T-helper 2 cell treated with Interferon-gamma antibody and Interleukin-4, amounts not matched to agents 100 ng/mL and 5 ng/mL, for 36 hours (primary cell): ENCODE results near the gene MTPN. TPM values are rescaled to one million over a fixed set of nuclear protein-coding genes. Genes with fewer than 3 reads are reported as not detected.

Experiments
- intact Hi-C: fragments of 100-400 bp; cut with micrococcal nuclease; formaldehyde crosslinking; loops from one replicate; pipeline ENCODE4 v1.15.1; 2023
- total RNA-seq: library from RNA; stranded (reverse); gene quantifications from 2 replicates; pipeline ENCODE4 v1.2.3, GENCODE V29; 2022

Gene MTPN, protein sequence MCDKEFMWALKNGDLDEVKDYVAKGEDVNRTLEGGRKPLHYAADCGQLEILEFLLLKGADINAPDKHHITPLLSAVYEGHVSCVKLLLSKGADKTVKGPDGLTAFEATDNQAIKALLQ
- 126 and 129 TPM in 2 replicates for total RNA-seq

DNA sequence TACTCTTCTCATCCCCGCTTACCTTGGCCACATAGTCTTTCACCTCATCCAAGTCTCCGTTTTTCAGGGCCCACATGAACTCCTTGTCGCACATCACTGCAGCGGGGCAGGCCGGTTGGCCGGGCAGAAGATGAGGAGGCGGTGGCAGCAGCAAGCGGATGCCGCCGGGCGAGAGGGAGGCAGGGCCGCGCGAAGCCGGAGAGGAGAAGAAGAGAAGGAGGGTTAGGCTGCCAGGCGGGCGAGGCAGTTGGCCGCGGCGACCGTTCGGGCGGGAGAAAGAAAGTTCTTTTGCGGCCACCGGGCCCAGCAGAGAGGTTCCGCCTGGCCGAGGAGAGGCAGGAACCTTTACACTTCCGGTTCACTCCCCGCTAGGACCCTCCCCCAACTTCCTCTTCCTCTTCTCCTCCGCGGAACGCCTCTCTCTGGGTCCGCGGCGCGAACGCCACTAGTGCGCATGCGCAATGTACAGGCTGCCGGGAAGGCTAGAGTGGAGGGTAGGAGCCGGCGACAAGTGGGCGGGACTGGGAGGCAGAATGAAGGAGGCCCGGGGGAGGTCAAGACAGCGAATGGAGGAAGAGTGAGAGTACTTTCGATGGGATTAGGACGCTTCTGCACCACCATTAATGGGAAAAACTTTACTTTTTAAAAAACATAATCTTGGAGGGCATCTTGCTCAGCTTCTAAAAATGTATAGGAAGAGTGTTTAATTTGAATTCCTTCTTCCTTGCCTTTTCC, at the start of gene MTPN:
Gene MTPN (minus strand): TSS at position 353 of the 735 bp plus-strand sequence. CDS start 259 bp downstream, at position 94.
- intact Hi-C loops = loop anchor here (1.0 to 10.0 kb wide), 7 partner anchors 315 to 1660 kb away; partner anchors contain the start of genes BPGM, CNOT4, NUP205 and STMP1

DNA sequence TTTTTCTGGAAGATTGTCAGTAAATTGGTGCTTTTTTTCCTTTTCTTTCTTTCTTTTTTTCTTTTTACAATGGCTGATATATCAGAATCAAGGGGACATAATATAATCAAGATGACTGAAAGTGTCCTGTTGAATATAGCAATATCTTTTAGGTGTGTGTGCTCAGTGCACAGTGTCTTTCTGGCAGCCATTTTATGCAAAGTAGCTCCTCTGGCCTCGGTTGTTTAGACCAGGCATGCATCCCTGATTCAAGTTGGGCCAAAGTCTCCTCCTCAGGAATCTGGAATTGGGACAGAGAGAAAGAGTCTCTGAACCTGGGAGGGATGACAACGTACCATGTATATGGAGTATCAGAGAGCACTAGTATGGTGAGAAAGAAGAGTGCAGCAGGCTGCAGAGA, 49.0 kb upstream of the MTPN start:
- intact Hi-C loops = no loop called here

DNA sequence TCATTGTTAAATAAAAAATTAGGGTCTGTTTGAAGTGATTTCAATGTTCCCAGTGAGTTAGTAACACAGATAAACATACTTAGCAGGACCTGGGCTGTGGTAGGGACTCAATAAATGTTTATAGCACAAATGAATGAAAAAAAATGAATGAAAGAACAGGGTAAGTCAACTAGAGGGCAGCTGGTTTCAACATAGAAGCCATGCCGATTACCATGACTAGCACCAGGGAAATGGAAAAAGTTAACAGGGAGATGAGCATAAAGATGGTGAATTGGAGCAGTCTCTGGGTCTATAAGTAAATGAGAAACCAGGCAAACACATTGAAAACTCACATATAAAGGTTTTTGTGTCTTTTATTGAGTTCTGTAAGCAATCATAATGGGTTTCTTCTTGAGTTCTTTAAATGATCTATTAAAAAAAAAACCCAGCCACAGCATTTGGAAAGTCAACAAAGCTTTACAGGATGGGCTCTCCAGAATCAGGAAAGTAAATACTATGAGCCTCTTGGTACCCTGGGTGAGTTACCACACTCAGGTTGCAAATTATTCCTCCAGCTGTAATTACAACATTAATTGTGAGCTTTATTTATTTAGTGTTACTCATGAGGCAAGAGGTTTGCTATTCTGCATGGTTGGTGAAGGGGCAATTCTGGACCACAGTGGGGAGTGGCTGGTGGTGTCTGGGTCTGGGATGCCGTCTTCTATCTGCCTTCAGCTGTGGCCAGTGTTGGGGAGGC, 46.1 kb upstream of the MTPN start:
- intact Hi-C loops = no loop called here

DNA sequence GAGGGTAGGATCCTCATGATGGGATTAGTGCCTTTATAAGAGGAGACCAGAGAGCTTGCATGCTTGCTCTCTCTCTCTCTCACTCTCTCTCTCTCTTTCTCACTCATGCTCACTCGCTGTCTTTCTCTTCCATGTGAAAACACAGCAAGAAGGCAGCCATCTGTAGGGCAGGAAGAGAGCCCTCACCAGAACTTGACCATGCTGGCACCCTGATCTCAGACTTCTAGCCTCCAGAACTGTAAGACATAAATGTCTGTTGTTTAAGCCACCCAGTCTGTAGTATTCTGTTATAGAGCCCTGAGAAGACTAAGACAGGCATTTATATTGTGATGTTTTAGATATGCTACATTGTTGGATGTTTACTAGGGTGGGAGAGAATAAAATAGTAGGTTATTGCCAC, 43.4 kb upstream of the MTPN start:
- intact Hi-C loops = no loop called here

DNA sequence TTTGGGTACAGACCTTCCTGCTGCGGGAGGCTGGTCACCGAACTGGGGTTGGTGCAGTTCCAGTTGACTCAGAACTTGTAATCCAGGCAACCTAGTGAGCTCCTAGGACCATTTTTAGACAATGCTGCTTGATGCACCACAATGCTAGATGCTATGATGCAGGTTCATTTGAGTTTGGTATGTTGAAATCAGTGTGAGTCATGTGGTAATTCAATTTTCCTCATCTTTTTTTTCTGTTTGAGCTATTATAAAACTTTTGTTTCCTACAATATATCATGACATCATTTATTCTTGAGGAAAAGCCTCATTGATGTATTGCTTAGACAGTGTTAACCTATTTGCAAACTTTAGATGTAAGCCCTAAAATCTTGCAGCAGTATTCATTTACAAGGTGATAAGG, 40.9 kb upstream of the MTPN start:
- intact Hi-C loops = no loop called here

DNA sequence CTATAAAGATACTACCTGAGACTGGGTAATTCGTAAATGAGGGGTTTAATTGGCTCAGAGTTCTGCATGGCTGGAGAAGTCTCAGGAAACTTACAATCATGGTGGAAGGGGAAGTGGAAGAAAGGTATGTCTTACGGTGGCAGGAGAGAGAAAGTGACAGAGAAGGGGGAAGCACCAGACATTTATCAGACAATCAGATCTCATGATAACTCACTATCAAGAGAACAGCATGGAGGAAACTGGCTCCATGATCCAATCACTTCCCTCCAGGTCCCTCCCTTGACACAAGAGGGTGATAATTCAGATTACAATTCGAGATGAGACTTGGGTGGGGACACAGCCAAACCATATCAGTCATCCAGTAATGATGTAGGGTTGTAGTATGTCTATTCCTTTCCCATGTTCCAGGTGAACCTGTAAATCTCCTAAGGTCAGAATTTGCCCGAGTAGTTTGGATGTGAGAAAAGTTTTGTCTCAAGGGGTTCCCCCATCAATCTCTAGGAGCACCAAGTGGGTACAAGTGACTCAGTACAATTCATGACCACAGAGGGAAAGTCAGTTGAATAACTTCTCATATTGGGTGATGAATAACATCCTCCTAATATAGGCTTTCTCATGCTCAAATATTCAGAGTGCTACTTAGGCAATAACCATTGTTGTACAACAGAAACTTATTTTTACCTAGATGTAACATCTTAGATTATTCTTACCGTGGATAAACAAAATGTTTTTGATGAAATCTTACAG, 39.7 kb upstream of the MTPN start:
- intact Hi-C loops = no loop called here

DNA sequence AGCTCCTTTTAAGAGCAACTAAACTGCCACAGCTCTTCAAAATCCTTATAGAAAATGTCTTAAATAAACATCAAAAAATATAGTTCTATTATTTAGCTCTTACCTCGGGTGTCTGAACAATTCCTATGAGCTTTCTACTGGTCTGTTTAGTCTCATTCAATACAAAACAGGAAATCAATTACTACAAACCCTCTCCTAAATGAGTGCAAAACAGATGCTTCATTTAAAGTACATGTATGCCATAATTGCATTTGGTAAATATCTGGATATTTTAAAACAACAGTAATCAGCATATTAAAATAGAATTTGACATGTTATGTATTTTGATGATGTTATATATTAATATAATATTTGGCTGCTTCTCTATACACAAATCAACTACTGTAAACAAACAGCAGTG, 38.5 kb upstream of the MTPN start:
- intact Hi-C loops = no loop called here

DNA sequence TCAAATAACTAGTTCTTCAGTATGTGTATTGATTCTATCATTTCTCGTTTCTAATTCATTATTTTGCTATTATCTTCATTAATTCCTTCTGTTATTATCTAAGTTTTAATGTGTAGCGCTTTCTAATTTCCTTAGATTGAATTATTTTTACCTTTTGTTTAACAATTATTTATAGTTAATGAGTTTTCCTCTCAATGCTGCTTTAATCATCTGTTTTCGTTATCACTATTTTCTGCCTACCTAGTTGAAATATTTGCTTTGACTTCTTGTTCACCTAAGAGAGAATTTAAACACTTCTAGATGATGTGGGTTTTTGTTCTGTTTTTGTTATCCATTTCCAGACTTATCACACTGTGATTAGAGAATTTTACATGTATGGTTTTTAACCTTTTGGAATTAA, 37.5 kb upstream of the MTPN start:
- intact Hi-C loops = loop anchor here (5.0 kb wide), 1 partner anchor 342 kb away; no protein-coding TSS in a partner anchor

DNA sequence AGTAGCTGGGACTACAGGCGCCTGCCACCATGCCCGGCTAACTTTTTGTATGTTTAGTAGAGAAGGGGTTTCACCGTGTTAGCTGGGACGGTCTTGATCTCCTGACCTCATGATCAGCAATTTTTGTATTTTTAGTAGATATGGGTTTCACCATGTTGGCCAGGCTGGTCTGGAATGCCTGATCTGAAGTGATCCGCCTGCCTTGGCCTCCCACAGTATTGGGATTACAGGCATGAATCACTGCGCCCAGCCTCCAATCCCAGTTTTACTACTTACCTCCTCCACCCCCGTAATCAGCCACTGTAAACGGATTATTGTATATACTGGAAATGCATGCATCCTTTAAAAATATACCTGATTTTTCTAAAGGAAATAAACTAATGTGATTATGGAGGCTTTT, 35.1 kb upstream of the MTPN start:
- intact Hi-C loops = loop anchor here (5.0 kb wide), 1 partner anchor 340 kb away; no protein-coding TSS in a partner anchor

DNA sequence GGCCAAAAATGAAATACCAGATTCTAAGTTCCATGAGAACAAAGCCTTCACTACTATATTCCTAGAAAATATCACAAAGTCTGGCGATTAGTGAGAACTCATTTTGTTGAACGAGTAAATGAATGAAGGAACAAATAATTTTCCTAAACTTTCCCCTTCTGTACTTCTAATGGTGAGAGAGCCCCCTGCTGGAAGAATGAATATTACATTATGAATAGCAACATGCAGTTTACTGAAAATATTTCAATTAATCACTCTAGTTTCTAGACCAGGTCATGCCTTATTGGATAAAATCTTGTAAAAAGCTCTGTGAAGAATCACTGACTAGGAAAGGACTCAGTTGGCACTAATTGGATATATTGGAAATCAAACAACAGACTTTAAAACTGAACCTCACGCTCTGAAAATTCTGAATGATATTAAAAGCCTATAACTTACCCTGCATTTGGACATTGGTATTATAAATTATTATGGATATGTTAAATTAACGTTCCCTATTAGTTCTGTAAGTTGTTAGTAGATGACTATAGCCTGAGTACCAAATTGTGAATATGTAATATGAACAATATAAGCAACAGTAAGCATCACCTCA, 32.4 kb upstream of the MTPN start:
- intact Hi-C loops = loop anchor here (1.0 to 5.0 kb wide), 4 partner anchors 15 to 337 kb away; no protein-coding TSS in a partner anchor

DNA sequence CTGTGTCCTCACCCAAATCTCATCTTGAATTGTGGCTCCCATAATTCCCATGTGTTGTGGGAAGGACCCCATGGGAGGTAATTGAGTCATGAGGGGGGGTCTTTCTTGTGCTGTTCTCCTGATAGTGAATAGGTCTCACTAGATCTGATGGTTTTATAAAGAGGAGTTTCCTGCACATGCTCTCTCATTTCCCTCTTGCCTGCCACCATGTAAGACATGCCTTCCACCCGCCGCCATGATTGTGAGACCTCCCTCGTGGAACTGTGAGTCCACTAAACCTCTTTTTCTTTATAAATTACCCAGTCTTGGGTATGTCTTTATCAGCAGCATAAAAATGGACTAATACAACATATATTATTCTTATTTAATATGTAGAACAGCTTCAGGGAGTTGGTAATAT, 29.0 kb upstream of the MTPN start:
- intact Hi-C loops = no loop called here

DNA sequence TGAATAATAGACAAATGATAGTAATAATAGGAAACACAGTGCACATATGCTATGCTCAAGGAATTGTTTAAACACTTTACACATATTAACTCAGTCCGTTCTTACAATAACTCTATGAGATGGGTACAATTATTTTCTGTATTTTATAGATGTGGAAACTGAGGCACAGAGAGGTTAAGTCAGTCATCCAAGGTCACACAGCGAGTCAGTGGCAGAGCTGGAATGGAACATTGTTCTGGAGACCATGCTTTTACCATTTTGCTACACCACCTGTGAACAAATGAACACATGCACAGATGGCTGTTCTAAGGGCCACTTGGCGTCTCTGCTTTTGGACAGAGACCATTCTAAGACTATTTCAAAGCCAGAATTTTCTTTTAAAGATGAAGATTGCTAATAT, 26.9 kb upstream of the MTPN start:
- intact Hi-C loops = no loop called here

DNA sequence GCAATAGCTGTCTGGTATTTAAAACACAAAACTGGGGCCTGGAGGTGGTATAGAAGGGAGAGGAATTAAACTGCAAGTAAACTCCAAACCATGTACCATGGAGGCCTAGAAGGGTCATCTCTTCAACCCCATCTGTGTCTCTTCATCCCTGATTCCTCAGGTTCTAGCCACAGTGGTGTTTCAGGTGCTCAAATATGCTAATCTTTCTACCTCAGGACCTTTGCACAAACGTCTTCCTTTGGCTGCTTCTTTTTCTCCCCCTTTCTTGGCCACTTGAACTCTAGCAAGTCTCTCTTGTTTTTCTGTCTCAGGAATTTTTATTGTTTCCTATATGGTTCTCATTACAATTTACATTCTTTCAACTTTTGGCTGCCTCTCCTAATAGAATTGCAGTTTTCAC, 25.6 kb upstream of the MTPN start:
- intact Hi-C loops = no loop called here

DNA sequence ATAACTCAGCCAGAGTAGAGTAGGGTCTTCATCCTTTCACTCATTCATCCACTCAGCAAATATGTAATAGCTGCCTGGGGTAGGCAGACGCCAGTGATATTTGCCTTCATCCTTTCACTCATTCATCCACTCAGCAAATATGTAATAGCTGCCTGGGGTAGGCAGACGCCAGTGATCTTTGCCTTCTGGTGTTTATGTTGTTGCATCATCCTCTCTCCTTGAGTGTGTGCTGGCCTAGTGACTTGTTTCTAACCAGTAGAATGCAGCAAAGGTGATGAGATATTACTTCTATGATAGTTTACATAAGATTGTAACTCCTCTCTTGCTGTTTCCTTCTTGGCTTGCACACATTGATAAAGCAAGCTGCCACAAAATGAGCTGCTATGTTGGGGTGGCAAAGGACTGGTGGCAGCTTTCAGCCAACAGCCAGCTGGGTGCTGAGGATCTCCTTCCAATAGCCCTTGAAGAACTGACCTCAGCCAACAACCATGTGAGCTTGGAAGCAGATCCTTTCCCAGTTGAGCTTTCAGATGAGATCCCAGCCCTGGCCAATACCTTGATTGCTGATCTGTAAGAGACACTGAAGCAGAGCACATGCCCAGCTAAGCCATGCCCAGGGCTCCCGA, 23.2 kb upstream of the MTPN start:
- intact Hi-C loops = no loop called here

DNA sequence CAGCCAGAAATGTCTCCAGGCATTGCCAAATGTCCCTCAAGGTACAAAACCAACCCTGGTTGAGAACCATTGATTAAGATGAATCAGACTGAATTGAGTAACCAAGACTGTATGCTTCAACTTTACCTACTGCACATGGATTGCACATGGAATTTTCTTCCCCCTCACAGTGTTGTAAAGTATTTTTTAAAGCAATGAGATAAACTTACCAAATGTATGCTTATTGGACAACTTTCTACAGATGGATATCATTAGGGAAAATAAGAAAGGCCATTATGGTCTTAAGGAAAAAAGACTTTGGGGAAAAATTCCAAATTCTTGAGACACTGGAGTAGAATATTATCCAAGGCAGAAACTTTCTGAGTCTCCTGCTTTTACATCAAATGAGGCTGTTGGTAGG, 20.9 kb upstream of the MTPN start:
- intact Hi-C loops = no loop called here

DNA sequence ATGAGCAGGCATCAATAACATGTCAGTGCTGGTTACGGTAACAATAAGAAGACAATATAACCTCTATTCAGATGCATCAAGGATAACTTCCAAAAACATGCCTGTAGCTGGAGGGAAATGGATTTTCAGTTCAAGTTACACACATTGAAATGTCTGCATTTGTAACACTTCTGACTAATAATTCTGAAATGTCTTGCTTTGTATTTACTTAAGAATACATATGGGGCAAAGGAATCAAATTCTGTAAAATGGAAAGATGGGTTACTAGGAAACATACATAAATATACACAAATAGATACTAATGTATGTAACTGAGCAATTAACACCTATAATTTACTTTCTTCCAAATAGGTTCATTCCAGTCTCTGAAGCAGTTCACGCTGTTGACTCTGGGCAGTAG, 18.6 kb upstream of the MTPN start:
- intact Hi-C loops = no loop called here

DNA sequence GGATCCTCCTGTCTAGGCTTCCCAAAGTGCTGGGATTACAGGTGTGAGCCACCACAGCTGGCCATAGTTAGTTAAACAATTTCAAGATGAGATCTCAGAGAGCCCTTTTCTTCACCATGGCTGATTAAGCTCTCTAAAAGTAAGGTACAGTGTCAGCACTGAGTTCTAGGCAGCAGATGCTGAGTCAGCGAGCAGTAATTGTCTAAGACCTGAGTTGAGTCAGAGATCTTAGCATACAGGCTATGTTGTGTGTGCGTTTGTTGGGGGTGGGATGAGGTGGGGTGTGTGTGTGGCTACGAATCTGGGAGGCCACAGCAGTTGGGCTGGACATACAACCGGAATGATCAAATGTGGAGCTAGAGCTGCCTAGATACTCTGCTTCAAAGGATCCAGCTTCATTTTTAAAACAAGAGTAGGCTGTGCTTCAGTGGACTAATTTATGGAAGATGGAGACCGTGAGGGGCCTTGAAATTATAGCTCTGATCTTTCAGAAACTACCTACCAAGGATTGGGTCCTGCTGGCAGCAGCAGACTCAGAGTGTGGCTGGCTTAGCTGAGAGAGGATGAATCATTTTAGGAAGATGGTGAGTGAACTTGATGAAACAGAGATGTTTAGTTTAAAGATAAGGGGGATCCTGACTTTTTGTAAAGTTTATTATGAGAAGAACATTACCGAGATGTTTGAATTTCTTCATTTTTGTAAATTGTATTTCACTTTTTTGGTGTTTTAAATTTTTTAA, 17.5 kb upstream of the MTPN start:
- intact Hi-C loops = loop anchor here (1.0 kb wide), 2 partner anchors 13 to 15 kb away; no protein-coding TSS in a partner anchor

DNA sequence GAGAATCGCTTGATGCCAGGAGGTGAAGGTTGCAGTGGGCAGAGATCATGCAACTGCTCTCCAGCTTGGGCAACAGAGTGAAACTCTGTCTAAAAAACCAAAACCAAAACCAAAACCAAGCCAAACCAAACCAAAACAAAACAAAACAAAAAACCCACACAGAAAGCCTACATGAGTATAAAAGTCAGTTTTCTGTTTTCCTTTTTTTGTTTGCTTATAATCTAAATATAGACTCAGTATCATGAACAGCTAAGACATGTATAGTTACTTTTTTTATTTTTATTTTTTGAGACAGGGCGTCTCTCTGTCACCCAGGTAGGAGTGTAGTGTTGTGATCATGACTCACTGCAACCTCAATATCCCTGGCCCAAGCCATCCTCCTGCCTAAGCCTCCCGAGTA, 16.8 kb upstream of the MTPN start:
- intact Hi-C loops = loop anchor here (1.0 kb wide), 2 partner anchors 13 to 15 kb away; no protein-coding TSS in a partner anchor

DNA sequence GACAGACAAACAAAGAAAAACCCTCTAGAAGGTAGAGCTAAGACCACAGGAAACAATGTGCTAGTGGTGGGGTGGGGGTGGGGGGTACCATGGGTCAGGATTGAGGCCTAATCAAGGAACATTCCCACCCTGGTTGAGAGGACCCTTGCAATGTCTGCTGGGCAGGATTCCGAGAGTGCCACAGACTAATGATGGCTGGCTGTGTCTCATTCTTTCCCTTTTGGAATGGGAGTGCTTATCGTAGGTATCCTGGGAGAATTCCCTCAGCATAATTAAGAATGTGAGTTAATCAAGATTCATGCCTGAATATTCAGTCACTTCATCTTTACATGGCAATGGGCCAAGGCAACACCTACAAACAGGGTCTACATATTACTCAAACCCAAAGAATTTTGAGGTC, 14.7 kb upstream of the MTPN start:
- intact Hi-C loops = no loop called here

DNA sequence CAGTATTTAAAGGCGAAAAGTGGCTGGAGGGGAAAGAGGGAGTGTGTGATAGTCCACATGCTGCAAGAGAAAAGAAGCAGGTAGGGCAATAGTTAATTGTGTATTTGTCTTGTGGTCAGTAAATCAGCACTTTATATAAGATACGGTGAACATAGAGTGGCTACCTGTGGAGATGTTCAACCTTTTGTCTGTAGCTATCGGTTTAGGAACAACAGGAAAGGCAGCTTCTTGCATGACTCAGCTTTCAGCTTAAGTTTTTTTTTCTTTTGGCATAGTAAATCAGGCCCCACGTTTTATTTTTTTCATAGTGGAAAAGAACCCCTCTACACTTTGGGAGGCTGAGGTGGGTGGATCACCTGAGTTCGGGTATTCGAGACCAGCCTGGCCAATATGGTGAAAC, 14.2 kb upstream of the MTPN start:
- intact Hi-C loops = no loop called here
